ENCODE data around the gene TKFC. TPM values are rescaled to one million over a fixed set of nuclear protein-coding genes. Genes with fewer than 3 reads are reported as not detected.

The TKFC gene
- total and polyA plus RNA-seq, 9 of the 15 experiments (the other 6 are each of a cell fraction or from before 2014, with no cell fraction given) = 2.0 to 61.7 (median 28.5) TPM

DNA sequence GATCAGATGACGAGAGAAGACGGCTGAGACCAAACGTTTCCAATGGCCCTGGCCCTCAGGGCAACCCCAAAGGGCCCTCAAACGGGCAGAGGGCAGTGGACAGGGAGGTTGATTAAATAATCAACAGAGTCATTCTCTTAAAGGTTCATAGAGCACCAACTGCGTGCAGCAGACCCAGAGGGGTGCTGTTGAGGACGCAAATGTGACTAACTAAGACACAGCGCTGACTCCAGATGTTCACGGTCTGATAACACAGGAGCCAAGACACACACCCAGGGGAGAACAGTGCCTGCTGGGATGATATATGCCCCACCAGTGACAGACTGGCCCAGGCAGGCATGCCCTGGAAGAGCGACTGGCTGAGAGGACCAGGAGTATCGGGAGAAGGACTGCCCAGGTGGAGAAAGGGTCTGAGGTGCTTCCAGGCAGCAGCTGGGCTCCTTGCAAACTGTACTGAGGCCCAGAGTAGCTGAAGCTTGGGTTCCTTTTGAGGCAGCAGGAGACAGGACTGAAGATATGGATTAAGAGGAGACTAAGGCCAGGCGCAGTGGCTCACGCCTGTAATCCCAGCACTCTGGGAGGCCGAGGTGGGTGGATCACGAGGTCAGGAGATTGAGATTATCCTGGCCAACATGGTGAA lies 45.6 kb upstream of the TKFC start (continued):
- TF ChIP-seq, protein P1, sequence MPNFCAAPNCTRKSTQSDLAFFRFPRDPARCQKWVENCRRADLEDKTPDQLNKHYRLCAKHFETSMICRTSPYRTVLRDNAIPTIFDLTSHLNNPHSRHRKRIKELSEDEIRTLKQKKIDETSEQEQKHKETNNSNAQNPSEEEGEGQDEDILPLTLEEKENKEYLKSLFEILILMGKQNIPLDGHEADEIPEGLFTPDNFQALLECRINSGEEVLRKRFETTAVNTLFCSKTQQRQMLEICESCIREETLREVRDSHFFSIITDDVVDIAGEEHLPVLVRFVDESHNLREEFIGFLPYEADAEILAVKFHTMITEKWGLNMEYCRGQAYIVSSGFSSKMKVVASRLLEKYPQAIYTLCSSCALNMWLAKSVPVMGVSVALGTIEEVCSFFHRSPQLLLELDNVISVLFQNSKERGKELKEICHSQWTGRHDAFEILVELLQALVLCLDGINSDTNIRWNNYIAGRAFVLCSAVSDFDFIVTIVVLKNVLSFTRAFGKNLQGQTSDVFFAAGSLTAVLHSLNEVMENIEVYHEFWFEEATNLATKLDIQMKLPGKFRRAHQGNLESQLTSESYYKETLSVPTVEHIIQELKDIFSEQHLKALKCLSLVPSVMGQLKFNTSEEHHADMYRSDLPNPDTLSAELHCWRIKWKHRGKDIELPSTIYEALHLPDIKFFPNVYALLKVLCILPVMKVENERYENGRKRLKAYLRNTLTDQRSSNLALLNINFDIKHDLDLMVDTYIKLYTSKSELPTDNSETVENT (CRISPR knock-in tag; IDR thresholded peaks at IDR 0.05) = peak; percentile 54; the same call in 1 of the 2 replicates
- TF ChIP-seq ZNF79 (CRISPR knock-in tag; IDR thresholded peaks at IDR 0.05; ENCODE audit: low read depth) = no peak
- TF ChIP-seq, protein P2, sequence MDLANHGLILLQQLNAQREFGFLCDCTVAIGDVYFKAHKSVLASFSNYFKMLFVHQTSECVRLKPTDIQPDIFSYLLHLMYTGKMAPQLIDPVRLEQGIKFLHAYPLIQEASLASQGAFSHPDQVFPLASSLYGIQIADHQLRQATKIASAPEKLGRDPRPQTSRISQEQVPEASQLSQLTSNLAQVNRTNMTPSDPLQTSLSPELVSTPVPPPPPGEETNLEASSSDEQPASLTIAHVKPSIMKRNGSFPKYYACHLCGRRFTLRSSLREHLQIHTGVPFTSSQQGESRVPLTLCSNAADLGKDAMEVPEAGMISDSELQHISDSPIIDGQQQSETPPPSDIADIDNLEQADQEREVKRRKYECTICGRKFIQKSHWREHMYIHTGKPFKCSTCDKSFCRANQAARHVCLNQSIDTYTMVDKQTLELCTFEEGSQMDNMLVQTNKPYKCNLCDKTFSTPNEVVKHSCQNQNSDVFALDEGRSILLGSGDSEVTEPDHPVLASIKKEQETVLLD (IDR thresholded peaks at IDR 0.05) = peak; percentile 76
- TF ChIP-seq, protein P3, sequence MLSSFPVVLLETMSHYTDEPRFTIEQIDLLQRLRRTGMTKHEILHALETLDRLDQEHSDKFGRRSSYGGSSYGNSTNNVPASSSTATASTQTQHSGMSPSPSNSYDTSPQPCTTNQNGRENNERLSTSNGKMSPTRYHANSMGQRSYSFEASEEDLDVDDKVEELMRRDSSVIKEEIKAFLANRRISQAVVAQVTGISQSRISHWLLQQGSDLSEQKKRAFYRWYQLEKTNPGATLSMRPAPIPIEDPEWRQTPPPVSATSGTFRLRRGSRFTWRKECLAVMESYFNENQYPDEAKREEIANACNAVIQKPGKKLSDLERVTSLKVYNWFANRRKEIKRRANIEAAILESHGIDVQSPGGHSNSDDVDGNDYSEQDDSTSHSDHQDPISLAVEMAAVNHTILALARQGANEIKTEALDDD (IDR thresholded peaks at IDR 0.05) = peak; percentile 95
- TF ChIP-seq ILF3 (IDR thresholded peaks at IDR 0.05; ENCODE audit: borderline replicate concordance) = no peak
- TF ChIP-seq, protein P4, sequence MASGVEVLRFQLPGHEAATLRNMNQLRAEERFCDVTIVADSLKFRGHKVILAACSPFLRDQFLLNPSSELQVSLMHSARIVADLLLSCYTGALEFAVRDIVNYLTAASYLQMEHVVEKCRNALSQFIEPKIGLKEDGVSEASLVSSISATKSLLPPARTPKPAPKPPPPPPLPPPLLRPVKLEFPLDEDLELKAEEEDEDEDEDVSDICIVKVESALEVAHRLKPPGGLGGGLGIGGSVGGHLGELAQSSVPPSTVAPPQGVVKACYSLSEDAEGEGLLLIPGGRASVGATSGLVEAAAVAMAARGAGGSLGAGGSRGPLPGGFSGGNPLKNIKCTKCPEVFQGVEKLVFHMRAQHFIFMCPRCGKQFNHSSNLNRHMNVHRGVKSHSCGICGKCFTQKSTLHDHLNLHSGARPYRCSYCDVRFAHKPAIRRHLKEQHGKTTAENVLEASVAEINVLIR (CRISPR knock-in tag; IDR thresholded peaks at IDR 0.05) = 0 out of 2 replicates have a peak, but pooled peaks have one; percentile 18
- TF ChIP-seq MCM3 (IDR thresholded peaks at IDR 0.05) = no peak
- TF ChIP-seq HDAC1 (IDR thresholded peaks at IDR 0.05) = peak in 1 of 2 experiments; percentile 76; a peak in 2 of 4 replicates
- no peak for TF ChIP-seq POLR3A (IDR thresholded peaks at IDR 0.05; ENCODE audit: borderline replicate concordance, extremely low read depth, insufficient read depth, insufficient read length)
- no peak for TF ChIP-seq TRIM28 (IDR thresholded peaks at IDR 0.05)
- TF ChIP-seq RAD21 (CRISPR knock-in tag; conservative IDR thresholded peaks at IDR 0.05 in 1 of 2, IDR thresholded peaks at IDR 0.05 in 1 of 2) = 0 out of 4 replicates have a peak, but pooled peaks of 1 of the 2 experiments have one; percentile 2
- peak; percentile 89 for TF ChIP-seq SMARCC2 (IDR thresholded peaks at IDR 0.05; ENCODE audit: low read depth)
- TF ChIP-seq, protein P5, sequence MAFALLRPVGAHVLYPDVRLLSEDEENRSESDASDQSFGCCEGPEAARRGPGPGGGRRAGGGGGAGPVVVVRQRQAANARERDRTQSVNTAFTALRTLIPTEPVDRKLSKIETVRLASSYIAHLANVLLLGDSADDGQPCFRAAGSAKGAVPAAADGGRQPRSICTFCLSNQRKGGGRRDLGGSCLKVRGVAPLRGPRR (CRISPR knock-in tag; IDR thresholded peaks at IDR 0.05) = no peak
- TF ChIP-seq, protein P6, sequence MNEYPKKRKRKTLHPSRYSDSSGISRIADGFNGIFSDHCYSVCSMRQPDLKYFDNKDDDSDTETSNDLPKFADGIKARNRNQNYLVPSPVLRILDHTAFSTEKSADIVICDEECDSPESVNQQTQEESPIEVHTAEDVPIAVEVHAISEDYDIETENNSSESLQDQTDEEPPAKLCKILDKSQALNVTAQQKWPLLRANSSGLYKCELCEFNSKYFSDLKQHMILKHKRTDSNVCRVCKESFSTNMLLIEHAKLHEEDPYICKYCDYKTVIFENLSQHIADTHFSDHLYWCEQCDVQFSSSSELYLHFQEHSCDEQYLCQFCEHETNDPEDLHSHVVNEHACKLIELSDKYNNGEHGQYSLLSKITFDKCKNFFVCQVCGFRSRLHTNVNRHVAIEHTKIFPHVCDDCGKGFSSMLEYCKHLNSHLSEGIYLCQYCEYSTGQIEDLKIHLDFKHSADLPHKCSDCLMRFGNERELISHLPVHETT (CRISPR knock-in tag; conservative IDR thresholded peaks at IDR 0.05 in 1 of 2, IDR thresholded peaks at IDR 0.05 in 1 of 2) = 0 out of 4 replicates have a peak, but pooled peaks of 1 of the 2 experiments have one; percentile 55
- no peak for TF ChIP-seq YBX1 (IDR thresholded peaks at IDR 0.05)
- TF ChIP-seq, protein P7, sequence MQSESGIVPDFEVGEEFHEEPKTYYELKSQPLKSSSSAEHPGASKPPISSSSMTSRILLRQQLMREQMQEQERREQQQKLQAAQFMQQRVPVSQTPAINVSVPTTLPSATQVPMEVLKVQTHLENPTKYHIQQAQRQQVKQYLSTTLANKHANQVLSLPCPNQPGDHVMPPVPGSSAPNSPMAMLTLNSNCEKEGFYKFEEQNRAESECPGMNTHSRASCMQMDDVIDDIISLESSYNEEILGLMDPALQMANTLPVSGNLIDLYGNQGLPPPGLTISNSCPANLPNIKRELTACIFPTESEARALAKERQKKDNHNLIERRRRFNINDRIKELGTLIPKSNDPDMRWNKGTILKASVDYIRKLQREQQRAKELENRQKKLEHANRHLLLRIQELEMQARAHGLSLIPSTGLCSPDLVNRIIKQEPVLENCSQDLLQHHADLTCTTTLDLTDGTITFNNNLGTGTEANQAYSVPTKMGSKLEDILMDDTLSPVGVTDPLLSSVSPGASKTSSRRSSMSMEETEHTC (IDR thresholded peaks at IDR 0.05) = peak; percentile 24; the same call in 1 of the 2 replicates
- peak; percentile 67 for TF ChIP-seq GATAD2A (IDR thresholded peaks at IDR 0.05)

Data from K562 (cell line).